Kidney (tissue), 14 donors: ENCODE measurements around the gene FAM219A. TPM values are rescaled to one million over a fixed set of nuclear protein-coding genes. Genes with fewer than 3 reads are reported as not detected.

Source experiments
- DNase-seq, 5 donors: peaks; one replicate each; pipeline ENCODE4 v3.0.0-alpha.2; 2013 to 2020
- FAIRE-seq: peaks from 2 replicates; lab custom pipeline; 2012; peaks lifted over from hg19 to GRCh38; lab: Jason Lieb, UNC
- H3K27ac ChIP-seq, 2 donors: one replicate each; pipeline ENCODE4 v1.7.0; 2013; ENCODE audit warnings: low read depth in 2 of 2, low read length in 2 of 2, inconsistent platforms in 1 of 2
- H3K27me3 ChIP-seq: one replicate; pipeline ENCODE4 v1.7.1; 2013; ENCODE audit warnings: low read length, inconsistent platforms; ENCODE audit not compliant: control insufficient read depth, insufficient read depth
- H3K36me3 ChIP-seq, 3 donors: one replicate each; pipeline versions ENCODE4 v1.7.0 to v1.7.1; 2013; ENCODE audit warnings: low read length in 3 of 3, control low read depth in 1 of 3, inconsistent platforms in 1 of 3; ENCODE audit not compliant: insufficient read depth in 3 of 3, control insufficient read depth in 2 of 3
- H3K4me1 ChIP-seq, 3 donors: one replicate each; pipeline versions ENCODE4 v1.7.0 to v1.7.1; 2013; ENCODE audit warnings: low read length in 3 of 3, inconsistent platforms in 1 of 3, low read depth in 1 of 3; ENCODE audit not compliant: control insufficient read depth in 2 of 3, insufficient read depth in 2 of 3
- H3K4me3 ChIP-seq, 3 donors: one replicate each; pipeline versions ENCODE4 v1.7.0 to v1.8.1; 2013; ENCODE audit warnings: low read length in 3 of 3, control low read depth in 1 of 3, inconsistent platforms in 1 of 3
- H3K9ac ChIP-seq, 3 donors: one replicate each; pipeline versions ENCODE4 v1.7.0 to v1.7.1; 2013; ENCODE audit warnings: low read length in 3 of 3, control low read depth in 1 of 3, inconsistent platforms in 1 of 3
- H3K9me3 ChIP-seq, 3 donors: one replicate each; pipeline versions ENCODE4 v1.7.0 to v1.7.1; 2013; ENCODE audit warnings: low read length in 3 of 3, control low read depth in 1 of 3, inconsistent platforms in 1 of 3; ENCODE audit not compliant: control insufficient read depth in 2 of 3, insufficient read depth in 1 of 3
- CTCF ChIP-seq: IDR thresholded peaks from 3 replicates; pipeline ENCODE4 v1.5.1; 2012; ENCODE audit warnings: mild to moderate bottlenecking, moderate library complexity, borderline replicate concordance; ENCODE audit not compliant: insufficient read depth; ENCODE audit errors: extremely low read depth
- intact Hi-C: fragments of 100-400 bp; cut with DNase I; formaldehyde crosslinking; loops from one replicate; pipeline ENCODE4 v1.11.1; 2022
- polyA plus RNA-seq: library from polyadenylated mRNA; stranded (reverse); fragments of 350-450 nt; fragmentation: Illumina TruSeq; extraction: RNeasy Lipid Tissue Mini Kit (QIAGEN cat#74804); gene quantifications from one replicate; pipeline ENCODE4 v1.2.3, GENCODE V29; 2014; ENCODE audit warnings: low read depth, low replicate concordance; ENCODE audit not compliant: insufficient read depth
- total RNA-seq: library from RNA; stranded (reverse); fragmentation: NEBNext Ultra II Directional; extraction: Animal tissue kit (Norgen Biotek cat#: 25700); gene quantifications from one replicate; pipeline ENCODE4 v1.2.1, GENCODE V29; 2021
- donor health status: control.
- donor health status: control.
- donor health status: control.
- donor health status: control.
- donor health status: control.
- donor health status: DM: yes; HTN: yes; CAD: no.
- donor health status: Normal renal cell carcinoma (clear cell type).

Gene FAM219A
- total and polyA plus RNA-seq, 2 donors from 2014 or later, result 8.7 to 21.1 TPM

GRCh38 chr9:34451545-34451944 is 6.8 kb downstream of the FAM219A start:
- H3K27ac ChIP-seq, result no peak overlapping the region
- no peaks in the 10 kb centered on the region for H3K36me3 ChIP-seq
- FAIRE-seq, result no peak
- intact Hi-C loops, result no loop called here
- H3K9ac ChIP-seq, result no peak overlapping the region
- no peak for TF ChIP-seq CTCF
- peaks cover 0 to 2% (median 1%) of the 10 kb centered on the region in 3 donors for H3K4me1 ChIP-seq
- no peak overlapping the region for H3K4me3 ChIP-seq
- no peak for DNase-seq
- H3K27me3 ChIP-seq, result no peaks in the 10 kb centered on the region
- no peaks in the 10 kb centered on the region for H3K9me3 ChIP-seq

GRCh38 chr9:34451135-34451534 is 7.2 kb downstream of the FAM219A start:
- H3K36me3 ChIP-seq, result no peaks in the 10 kb centered on the region
- DNase-seq (no peak), FAIRE-seq (no peak)
- H3K9me3 ChIP-seq, result no peaks in the 10 kb centered on the region
- H3K27ac ChIP-seq, result no peak overlapping the region
- no peak overlapping the region for H3K4me3 ChIP-seq
- no peak for TF ChIP-seq CTCF
- no peaks in the 10 kb centered on the region for H3K27me3 ChIP-seq
- H3K9ac ChIP-seq, result no peak overlapping the region
- H3K4me1 ChIP-seq, result peaks cover 0 to 2% (median 0%) of the 10 kb centered on the region in 3 donors
- intact Hi-C loops, result no loop called here

- no peaks in the 10 kb centered on the region for H3K36me3 ChIP-seq
- DNase-seq (no peak), FAIRE-seq (no peak)
- no peak overlapping the region for H3K9ac ChIP-seq
- TF ChIP-seq CTCF, result no peak
- H3K4me1 ChIP-seq, result peaks cover 0 to 2% (median 0%) of the 10 kb centered on the region in 3 donors
- no peaks in the 10 kb centered on the region for H3K27me3 ChIP-seq
- H3K27ac ChIP-seq, result no peak overlapping the region
- H3K9me3 ChIP-seq, result no peaks in the 10 kb centered on the region
- intact Hi-C loops, result no loop called here
- H3K4me3 ChIP-seq, result no peak overlapping the region
Observed at GRCh38 chr9:34450644-34451043, 7.7 kb downstream of the FAM219A start.

- no peak for TF ChIP-seq CTCF
- no peak overlapping the region for H3K9ac ChIP-seq
- H3K4me3 ChIP-seq, result no peak overlapping the region
- peaks cover 0 to 2% (median 0%) of the 10 kb centered on the region in 3 donors for H3K4me1 ChIP-seq
- H3K36me3 ChIP-seq, result no peaks in the 10 kb centered on the region
- H3K9me3 ChIP-seq, result no peaks in the 10 kb centered on the region
- intact Hi-C loops, result loop anchor here (10.0 kb wide), 1 partner anchor 48 kb away; no protein-coding TSS in a partner anchor
- H3K27me3 ChIP-seq, result no peaks in the 10 kb centered on the region
- FAIRE-seq, result no peak
- H3K27ac ChIP-seq, result no peak overlapping the region
- no peak for DNase-seq
Observed at GRCh38 chr9:34446951-34447350, 11.4 kb downstream of the FAM219A start.
